ENCODE data around the gene PNPLA1.

PNPLA1 gene

DNA sequence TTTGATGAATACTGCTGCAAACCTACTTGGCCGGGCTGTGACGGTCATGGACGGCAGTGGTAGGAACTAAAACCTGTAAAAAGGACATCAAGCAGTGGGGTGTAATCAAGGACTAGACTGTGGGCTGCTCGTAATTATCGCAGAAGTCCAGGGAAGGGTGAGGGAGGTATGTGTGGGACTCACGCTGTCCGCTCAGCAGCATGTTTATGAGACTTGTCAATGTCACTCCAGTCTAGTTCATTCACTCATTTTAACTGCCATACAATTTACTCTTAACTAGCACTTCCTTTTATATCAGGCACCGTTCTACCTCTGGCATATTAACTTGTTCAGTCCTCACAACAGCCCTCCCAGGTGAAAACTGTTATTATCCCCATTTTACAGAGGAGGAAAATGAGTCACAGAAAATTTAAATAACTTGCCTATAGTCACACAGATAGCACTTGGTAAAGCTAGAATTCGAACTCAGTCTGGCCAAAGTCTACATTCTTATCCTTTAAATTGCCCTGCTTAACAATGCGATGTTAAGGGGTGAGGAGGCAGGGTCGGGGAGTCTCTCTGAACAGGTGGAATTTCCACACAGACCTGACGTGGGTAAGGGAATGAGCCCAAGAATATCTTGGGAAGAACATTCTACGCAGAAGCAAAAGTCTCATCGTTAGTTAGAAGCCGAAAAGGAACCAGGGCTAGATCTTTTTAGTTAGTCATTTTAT lies 4.1 kb downstream of the PNPLA1 start:
- Histone ChIP-seq H3K27me3 (replicated peaks; ENCODE audit: control insufficient read depth, insufficient read depth, low read length) (peaks cover 49% of the 10 kb centered on the region), H3K9me3 (ENCODE audit: control insufficient read depth, low read length) (no peaks in the 10 kb centered on the region), H3K4me1 (ENCODE audit: control insufficient read depth, insufficient read depth, low read length) (no peaks in the 10 kb centered on the region), H3K9ac (ENCODE audit: low read length) (no peak overlapping the region), H3K36me3 (ENCODE audit: control insufficient read depth, insufficient read depth, low read length, severe bottlenecking) (no peaks in the 10 kb centered on the region), H3K4me3 (ENCODE audit: low read length) (no peak overlapping the region)
- no peak for DNase-seq (ENCODE audit: low read depth)

DNA sequence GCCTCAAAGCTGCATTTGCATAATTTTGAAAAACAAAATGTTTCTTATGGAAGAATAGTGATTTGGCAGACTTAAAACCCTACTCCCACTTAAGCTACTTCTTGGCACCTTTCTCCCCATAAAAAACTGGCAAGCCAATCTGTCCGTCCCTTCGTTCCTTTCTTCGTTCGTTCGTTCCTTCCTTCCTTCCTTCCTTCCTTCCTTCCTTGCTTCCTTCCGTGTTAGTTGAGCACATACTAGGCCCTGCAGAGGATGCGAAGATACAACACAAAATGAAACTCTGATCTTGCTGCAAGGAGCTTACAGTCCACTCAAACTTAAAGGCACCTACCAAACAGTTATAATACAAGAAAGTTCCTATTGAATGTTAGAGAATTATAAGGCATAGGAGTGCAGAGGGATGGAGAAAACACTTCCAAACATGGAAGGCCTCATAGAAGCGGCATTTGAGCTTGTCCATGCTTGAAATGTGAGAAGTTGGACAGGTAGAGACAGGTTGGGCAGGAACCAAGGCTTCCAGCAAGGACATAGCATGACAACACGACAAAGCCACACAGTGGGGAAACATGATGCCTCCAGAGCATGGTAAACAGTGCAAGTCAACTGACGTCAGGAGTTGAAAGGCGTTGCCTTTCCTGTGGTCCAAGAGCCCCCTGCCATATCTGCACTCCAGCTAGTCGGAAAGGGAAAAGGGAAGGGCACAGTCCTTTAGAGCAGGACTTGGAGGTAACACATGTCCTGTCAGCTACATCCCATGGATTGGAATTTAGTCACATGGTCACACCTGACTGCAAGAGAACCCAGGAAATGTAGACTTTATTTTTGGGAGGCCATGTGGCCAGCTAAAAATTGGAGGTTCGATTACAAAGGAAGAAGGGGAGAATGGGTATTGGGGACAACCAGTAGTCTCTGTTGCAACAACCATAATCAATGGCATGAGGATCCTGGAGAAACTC lies 7.0 kb downstream of the PNPLA1 start:
- Histone ChIP-seq H3K27me3 (replicated peaks; ENCODE audit: control insufficient read depth, insufficient read depth, low read length) (peaks cover 53% of the 10 kb centered on the region), H3K36me3 (ENCODE audit: control insufficient read depth, insufficient read depth, low read length, severe bottlenecking) (no peaks in the 10 kb centered on the region), H3K4me1 (ENCODE audit: control insufficient read depth, insufficient read depth, low read length) (no peaks in the 10 kb centered on the region), H3K9ac (ENCODE audit: low read length) (no peak overlapping the region), H3K4me3 (ENCODE audit: low read length) (no peak overlapping the region), H3K9me3 (ENCODE audit: control insufficient read depth, low read length) (no peaks in the 10 kb centered on the region)
- no peak for DNase-seq (ENCODE audit: low read depth)

DNA sequence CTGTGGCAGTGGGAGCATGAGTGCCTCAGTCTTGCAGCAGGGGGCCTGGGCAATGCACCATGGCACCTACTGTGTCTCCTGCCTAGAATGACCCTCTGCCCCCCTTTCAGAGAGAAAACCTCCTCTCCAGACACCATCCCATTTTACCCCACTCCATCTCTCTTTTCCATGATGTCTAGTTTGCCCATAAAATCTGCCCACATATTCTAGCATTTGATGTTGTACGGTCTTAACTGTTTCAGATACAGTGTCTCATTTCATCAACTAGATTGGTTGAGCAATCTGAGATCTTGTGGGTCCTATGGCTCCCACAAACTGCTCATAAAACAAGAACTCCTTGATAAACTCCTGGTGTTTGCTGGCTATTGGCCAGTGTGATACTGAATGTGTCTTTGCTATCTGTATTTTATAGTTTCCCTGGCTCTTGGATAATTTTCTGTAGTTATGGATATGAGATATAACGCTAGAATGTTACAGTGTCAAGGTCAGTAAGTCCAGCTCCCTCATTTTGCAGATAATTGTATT lies 8.1 kb downstream of the PNPLA1 start:
- H3K36me3 ChIP-seq (ENCODE audit: control insufficient read depth, insufficient read depth, low read length, severe bottlenecking), result no peaks in the 10 kb centered on the region
- no peak for DNase-seq (ENCODE audit: low read depth)
- no peak overlapping the region for H3K4me3 ChIP-seq (ENCODE audit: low read length)
- H3K9me3 ChIP-seq (ENCODE audit: control insufficient read depth, low read length), result peaks cover 2% of the 10 kb centered on the region
- H3K27me3 ChIP-seq (replicated peaks; ENCODE audit: control insufficient read depth, insufficient read depth, low read length), result peaks cover 52% of the 10 kb centered on the region
- no peaks in the 10 kb centered on the region for H3K4me1 ChIP-seq (ENCODE audit: control insufficient read depth, insufficient read depth, low read length)
- no peak overlapping the region for H3K9ac ChIP-seq (ENCODE audit: low read length)

DNA sequence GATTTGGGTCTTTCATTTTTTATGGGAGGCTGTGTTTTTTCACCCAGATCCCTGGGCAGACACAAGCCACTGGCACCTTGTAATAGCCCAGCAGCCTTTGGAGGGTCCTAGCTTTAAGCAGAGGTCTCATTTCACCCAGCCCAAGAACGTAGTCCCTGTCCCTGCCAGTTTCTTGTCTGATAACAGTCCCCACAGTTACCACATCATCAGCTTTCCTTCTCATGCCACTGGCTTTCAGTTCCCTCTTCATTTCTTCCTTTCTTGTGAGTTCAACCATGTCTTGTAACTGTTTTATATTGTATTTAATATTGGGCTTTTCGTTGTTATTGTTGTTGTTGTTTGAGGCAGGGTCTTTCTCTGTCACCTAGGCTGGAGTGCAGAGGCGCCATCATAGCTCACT lies 10.6 kb downstream of the PNPLA1 start:
- H3K27me3 ChIP-seq (replicated peaks; ENCODE audit: control insufficient read depth, insufficient read depth, low read length), result peaks cover 57% of the 10 kb centered on the region
- no peak overlapping the region for H3K4me3 ChIP-seq (ENCODE audit: low read length)
- no peaks in the 10 kb centered on the region for H3K36me3 ChIP-seq (ENCODE audit: control insufficient read depth, insufficient read depth, low read length, severe bottlenecking)
- no peak for DNase-seq (ENCODE audit: low read depth)
- no peaks in the 10 kb centered on the region for H3K4me1 ChIP-seq (ENCODE audit: control insufficient read depth, insufficient read depth, low read length)
- H3K9me3 ChIP-seq (ENCODE audit: control insufficient read depth, low read length), result peaks cover 5% of the 10 kb centered on the region
- no peak overlapping the region for H3K9ac ChIP-seq (ENCODE audit: low read length)

DNA sequence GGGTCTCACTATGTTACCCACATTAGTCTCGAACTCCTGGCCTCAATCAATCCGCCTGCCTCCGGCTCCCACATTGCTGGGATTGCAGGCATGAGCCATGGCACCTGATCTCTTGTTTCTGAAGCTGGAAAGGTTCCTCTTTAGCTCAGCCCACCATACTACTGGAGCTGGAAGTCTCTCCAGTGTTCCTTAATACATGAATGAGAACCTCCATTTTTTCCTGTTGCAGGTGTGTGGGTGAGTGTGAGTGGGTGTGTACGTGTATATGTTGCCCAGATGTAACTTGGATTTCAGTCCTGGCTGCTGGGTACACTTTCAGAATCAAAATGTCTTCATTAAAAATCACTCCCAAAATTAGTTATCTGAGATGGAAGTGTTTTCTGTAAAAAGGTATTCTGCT lies 11.1 kb downstream of the PNPLA1 start:
- H3K27me3 ChIP-seq (replicated peaks; ENCODE audit: control insufficient read depth, insufficient read depth, low read length), result peaks cover 60% of the 10 kb centered on the region
- no peaks in the 10 kb centered on the region for H3K36me3 ChIP-seq (ENCODE audit: control insufficient read depth, insufficient read depth, low read length, severe bottlenecking)
- no peaks in the 10 kb centered on the region for H3K4me1 ChIP-seq (ENCODE audit: control insufficient read depth, insufficient read depth, low read length)
- no peak for DNase-seq (ENCODE audit: low read depth)
- H3K4me3 ChIP-seq (ENCODE audit: low read length), result no peak overlapping the region
- no peak overlapping the region for H3K9ac ChIP-seq (ENCODE audit: low read length)
- peaks cover 5% of the 10 kb centered on the region for H3K9me3 ChIP-seq (ENCODE audit: control insufficient read depth, low read length)

DNA sequence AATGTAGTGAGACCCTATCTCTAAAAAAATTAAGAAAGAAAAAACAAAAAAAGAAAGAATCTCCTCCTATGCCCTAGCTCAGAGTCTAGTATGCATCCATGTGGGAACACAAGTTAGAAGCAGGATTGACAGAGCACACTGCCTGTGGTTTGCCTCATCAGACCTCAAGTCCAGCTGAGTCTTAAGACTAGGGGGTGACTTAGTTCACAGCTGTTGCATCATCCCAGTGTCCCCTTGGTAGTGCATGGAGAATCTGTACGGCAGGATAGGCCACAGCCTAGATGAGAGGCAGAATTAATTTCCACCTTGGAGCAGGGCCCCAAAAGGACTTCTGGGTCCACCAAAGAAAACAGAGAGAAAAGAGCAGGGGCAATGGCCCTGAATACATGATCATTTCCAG lies 13.7 kb downstream of the PNPLA1 start:
- Histone ChIP-seq H3K4me1 (ENCODE audit: control insufficient read depth, insufficient read depth, low read length) (no peaks in the 10 kb centered on the region), H3K27me3 (replicated peaks; ENCODE audit: control insufficient read depth, insufficient read depth, low read length) (peaks cover 50% of the 10 kb centered on the region), H3K9ac (ENCODE audit: low read length) (no peak overlapping the region), H3K9me3 (ENCODE audit: control insufficient read depth, low read length) (peaks cover 5% of the 10 kb centered on the region), H3K36me3 (ENCODE audit: control insufficient read depth, insufficient read depth, low read length, severe bottlenecking) (no peaks in the 10 kb centered on the region), H3K4me3 (ENCODE audit: low read length) (no peak overlapping the region)
- no peak for DNase-seq (ENCODE audit: low read depth)

DNA sequence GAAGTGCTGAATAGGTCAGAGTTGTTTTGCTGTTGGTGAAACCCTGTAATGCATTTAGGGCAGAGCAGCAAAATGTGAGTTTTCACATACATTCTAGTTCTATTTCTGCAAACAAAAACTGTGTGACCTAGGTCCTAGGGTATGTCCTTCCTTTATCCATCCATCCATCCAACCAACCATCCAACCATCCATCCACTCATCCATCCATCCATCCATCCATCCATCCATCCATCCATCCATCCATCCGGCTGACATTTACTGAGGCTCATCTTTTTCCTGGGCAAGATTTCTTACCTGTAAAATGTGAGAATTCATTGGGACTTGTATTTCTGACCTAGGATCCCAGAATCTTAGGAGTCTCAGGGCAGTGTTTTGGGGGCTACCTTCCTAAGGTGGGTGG lies 14.5 kb downstream of the PNPLA1 start:
- Histone ChIP-seq H3K36me3 (ENCODE audit: control insufficient read depth, insufficient read depth, low read length, severe bottlenecking) (no peaks in the 10 kb centered on the region), H3K9ac (ENCODE audit: low read length) (no peak overlapping the region), H3K4me3 (ENCODE audit: low read length) (no peak overlapping the region), H3K27me3 (replicated peaks; ENCODE audit: control insufficient read depth, insufficient read depth, low read length) (peaks cover 43% of the 10 kb centered on the region), H3K9me3 (ENCODE audit: control insufficient read depth, low read length) (peaks cover 5% of the 10 kb centered on the region), H3K4me1 (ENCODE audit: control insufficient read depth, insufficient read depth, low read length) (no peaks in the 10 kb centered on the region)
- no peak for DNase-seq (ENCODE audit: low read depth)

DNA sequence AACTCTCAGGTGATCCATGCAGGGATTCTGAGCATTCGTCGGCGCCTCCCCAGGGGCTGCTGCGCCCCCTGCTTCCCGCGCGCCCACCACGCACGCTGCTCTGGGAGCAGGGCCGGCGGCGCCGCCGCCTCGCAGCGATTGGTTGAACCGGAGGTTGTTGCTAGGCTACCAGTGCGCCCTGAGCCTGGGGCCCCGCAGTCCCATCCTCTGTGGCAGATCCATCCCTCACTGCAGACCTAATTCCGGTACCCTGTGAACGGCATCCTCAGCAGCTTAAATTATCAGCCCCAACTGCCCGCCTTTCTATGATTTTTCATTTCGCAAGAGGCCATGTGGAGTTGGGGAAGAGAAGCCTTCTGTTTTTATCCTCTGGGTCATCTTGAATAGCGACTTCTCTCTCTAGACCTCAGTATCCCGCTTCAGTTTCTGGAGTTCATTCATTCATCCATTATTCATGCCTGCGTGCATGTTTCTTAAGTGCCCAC lies 15.4 kb downstream of the PNPLA1 start:
- Histone ChIP-seq H3K4me3 (ENCODE audit: low read length) (no peak overlapping the region), H3K9me3 (ENCODE audit: control insufficient read depth, low read length) (peaks cover 5% of the 10 kb centered on the region), H3K36me3 (ENCODE audit: control insufficient read depth, insufficient read depth, low read length, severe bottlenecking) (no peaks in the 10 kb centered on the region), H3K4me1 (ENCODE audit: control insufficient read depth, insufficient read depth, low read length) (peaks cover 7% of the 10 kb centered on the region), H3K9ac (ENCODE audit: low read length) (no peak overlapping the region), H3K27me3 (replicated peaks; ENCODE audit: control insufficient read depth, insufficient read depth, low read length) (peaks cover 41% of the 10 kb centered on the region)
- no peak for DNase-seq (ENCODE audit: low read depth)

DNA sequence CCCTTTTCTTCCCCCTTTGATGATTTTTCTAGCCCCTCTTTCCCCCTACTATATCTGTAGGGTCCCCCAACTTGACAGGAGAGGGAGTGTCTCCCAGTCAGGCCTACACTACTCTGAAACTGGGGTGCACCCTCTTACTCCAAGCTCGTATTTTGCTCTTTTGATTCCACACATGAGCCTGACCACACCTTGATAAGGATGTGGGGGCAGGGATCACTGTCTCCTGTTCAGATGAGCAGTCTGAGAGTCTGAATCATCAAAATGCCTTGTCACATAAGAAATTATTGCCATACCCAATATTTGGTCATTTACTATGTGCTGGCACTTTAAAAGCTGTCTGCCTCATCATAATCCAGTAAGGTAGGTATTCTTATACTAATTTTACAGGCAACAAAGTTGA lies 15.9 kb downstream of the PNPLA1 start:
- peaks cover 36% of the 10 kb centered on the region for H3K27me3 ChIP-seq (replicated peaks; ENCODE audit: control insufficient read depth, insufficient read depth, low read length)

DNA sequence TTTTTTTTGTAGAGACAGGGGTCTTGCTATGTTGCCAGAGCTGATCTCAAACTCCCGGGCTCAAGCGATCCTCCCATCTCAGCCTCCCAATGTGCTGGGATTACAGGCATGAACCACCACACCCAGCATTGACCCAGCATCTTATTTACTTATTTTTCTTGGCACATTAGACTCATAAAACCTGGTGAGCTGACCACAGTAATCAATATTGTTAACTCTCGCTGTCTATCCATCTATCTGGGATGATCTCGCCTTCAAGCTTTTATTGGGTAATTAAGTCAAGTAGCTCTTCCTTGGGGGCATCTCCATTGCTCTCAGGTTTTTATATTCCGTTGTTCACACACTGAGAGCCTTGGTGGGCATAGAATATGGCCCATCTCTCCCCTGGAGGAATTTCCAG lies 17.0 kb downstream of the PNPLA1 start:
- Histone ChIP-seq H3K4me1 (ENCODE audit: control insufficient read depth, insufficient read depth, low read length) (peaks cover 17% of the 10 kb centered on the region), H3K9ac (ENCODE audit: low read length) (no peak overlapping the region), H3K4me3 (ENCODE audit: low read length) (no peak overlapping the region), H3K9me3 (ENCODE audit: control insufficient read depth, low read length) (peaks cover 5% of the 10 kb centered on the region), H3K36me3 (ENCODE audit: control insufficient read depth, insufficient read depth, low read length, severe bottlenecking) (no peaks in the 10 kb centered on the region), H3K27me3 (replicated peaks; ENCODE audit: control insufficient read depth, insufficient read depth, low read length) (peaks cover 28% of the 10 kb centered on the region)
- DNase-seq (ENCODE audit: low read depth), result no peak

More for the DNA sequence above, 15.9 kb downstream of the PNPLA1 start:
- Histone ChIP-seq H3K4me1 (ENCODE audit: control insufficient read depth, insufficient read depth, low read length) (peaks cover 12% of the 10 kb centered on the region), H3K9ac (ENCODE audit: low read length) (no peak overlapping the region), H3K9me3 (ENCODE audit: control insufficient read depth, low read length) (peaks cover 5% of the 10 kb centered on the region), H3K4me3 (ENCODE audit: low read length) (no peak overlapping the region), H3K36me3 (ENCODE audit: control insufficient read depth, insufficient read depth, low read length, severe bottlenecking) (no peaks in the 10 kb centered on the region)
- no peak for DNase-seq (ENCODE audit: low read depth)

DNA sequence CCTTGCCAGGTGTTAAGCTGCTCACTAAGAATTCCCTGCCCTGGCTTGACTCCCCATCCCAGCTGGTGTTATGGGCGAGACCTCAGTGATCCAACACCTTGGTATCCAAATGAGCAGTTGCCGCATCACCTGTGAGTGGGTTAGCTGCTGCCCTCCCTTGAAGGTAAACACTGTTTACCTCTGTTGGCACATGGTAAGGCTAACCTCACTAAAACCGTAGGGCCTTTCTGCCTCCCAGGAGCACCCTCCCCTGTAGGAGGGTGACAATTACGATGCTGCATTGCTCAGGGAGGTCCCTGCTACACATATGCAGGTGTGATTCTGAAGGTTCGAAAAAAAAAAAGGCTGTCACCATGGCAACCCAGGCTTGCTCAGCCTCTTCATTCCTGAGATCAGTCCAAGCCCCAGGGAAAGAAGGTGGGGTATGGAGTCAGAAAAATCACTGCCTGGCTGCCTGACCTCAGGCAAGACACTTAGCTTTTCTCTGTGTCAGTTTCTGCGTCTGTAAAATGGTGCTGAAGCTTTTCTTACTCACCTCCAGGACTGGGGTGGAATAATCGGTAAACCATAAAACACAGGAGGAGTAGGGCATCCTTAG lies 19.5 kb downstream of the PNPLA1 start:
- no peak for DNase-seq (ENCODE audit: low read depth)
- Histone ChIP-seq H3K27me3 (replicated peaks; ENCODE audit: control insufficient read depth, insufficient read depth, low read length) (peaks cover 14% of the 10 kb centered on the region), H3K4me1 (ENCODE audit: control insufficient read depth, insufficient read depth, low read length) (peaks cover 17% of the 10 kb centered on the region), H3K4me3 (ENCODE audit: low read length) (no peak overlapping the region), H3K9ac (ENCODE audit: low read length) (no peak overlapping the region), H3K36me3 (ENCODE audit: control insufficient read depth, insufficient read depth, low read length, severe bottlenecking) (no peaks in the 10 kb centered on the region), H3K9me3 (ENCODE audit: control insufficient read depth, low read length) (no peaks in the 10 kb centered on the region)
